HG03135 (cell line): Measurements from ENCODE around the gene POR.

Experiments used
- ATAC-seq: cut with Tn5 transposase; IDR thresholded peaks from one replicate; pipeline ENCODE4 v1.9.1; 2021; ENCODE audit warnings: mild to moderate bottlenecking, moderate library complexity; ENCODE audit not compliant: unreplicated experiment

Gene POR

GRCh38 chr7:75971309-75971960, 56.5 kb downstream of the POR start:
- ATAC-seq: no peak

- no peak for ATAC-seq
These were observed 57.2 kb downstream of the POR start for GRCh38 chr7:75971961-75972763.

DNA sequence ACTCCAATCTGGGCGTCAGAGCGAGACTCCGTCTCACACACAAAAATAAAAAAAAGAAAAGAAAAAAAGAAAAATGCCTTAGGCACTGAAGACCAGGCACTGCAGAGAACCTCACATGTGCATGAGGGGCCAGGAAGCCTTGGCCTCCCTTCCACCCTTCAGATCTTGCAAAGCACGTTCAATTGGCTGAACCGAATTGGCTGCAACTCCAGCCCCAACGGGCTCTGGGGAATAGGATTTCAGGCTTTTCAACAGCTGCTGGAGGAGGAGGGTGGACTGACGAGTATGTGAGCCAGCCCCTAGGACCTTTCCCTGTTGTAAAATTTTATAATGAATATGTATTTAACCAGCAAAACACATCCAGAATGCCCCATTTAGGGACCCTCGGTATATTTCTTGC, 62.8 kb downstream of the POR start:
- ATAC-seq: no peak

DNA sequence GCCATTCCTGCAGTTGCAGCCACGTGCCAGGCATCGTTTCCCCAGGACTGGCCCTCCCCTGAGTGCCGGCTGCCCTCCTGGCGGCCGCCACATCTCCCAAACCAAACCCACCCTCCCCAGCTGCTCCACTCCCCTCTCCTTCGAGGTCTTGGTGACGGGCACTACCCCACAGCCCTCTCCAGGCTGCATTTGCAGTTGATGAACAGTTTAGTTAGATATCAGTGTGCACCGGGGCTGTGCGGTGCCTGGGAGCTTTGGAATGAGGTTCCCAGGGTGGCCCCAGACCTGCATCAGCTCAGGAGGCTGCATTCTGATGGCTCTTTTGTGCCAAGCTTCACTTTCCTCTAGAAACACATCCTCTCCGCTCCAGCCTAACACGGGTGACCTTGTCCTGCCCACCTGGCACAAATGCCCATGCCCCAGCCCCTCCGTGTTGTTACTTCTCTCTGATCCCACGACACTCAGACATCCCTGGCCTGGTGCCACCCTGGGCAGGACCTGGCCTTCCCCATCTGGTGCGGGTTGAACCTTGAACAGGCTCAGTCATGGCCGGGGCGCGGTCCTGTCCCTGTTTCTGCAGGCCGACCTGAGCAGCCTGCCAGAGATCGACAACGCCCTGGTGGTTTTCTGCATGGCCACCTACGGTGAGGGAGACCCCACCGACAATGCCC, 64.9 kb downstream of the POR start:
- ATAC-seq: no peak

DNA sequence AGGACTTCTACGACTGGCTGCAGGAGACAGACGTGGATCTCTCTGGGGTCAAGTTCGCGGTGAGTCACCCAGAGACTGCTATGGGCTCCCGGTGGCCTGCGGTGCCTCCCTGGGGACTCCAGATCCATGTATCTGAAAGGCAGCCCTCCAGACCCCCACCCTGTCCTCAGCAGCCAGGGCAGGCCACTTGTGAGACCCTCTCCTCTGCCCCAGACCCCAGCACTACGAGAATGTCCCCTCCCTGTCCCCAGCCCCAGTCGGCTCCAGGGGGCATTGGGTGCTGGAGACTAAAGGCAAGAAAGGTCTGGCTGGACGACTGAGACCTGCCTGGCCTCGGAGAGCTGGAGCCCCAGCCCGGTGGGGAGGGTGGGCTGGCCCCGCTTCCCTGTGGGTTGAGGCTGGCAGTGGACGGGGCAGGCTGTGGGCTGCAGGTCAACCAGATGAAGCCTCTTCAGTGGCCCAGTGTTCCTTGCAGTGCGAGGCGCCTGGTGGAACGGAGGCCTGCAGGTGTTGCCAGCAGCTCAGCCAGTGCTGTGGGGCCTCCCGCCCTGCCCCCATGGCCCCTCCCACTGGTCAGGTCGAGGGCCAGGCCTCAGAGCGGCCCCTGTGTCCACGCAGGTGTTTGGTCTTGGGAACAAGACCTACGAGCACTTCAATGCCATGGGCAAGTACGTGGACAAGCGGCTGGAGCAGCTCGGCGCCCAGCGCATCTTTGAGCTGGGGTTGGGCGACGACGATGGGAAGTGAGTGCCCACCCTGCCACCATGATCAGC, 65.7 kb downstream of the POR start:
- ATAC-seq: no peak

DNA sequence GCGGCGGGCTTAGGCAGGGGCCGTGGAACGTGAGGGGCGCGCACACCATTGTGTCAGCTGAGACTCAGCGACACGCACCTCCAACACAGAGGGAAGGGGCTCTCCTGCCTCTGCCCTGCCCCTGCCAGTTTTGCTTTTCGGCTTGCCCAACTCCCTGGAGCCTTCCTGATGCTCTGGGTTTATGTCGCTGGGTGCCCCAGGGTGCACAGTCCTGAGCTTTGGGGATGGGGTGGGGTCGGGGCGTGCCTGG, 66.2 kb downstream of the POR start:
- no peak for ATAC-seq

- no peak for ATAC-seq
These were observed 66.7 kb downstream of the POR start for GRCh38 chr7:75981453-75982305.

DNA sequence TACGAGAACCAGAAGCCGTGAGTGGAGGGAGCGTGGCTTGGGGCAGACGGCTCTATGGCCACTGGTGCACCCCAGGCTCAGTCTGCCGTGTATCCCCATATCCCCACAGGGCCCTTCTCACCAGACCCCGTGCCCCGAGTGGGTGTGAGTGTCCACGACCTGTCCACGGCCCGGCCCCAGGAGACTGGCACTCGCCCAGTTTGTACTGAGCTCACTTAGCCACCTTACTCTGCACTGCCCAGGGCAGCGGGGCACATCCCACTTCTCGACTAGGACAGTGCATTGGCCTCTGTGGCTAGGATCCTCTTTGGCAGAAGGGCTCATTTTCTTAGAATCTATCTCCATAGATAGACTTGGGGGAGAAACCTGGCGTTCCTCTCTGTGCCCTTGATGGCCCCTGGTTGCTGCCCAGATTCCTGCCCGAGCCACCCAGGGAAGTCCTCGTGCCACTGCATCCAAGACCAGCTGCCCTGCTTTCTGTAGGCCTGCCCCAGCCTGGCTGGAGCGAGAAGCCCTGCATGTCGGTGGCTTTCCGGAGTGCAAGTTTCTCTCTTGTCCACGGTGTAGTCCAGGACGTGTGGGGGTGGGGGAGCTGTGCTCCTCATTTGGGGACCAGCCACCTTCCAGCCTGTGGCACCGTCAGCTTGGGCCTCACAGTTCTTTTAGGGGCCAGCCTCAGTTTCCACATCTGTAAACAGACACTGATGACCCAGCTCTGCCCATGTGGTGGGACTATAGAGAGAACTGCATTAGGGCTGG, 67.5 kb downstream of the POR start:
- no peak for ATAC-seq

- ATAC-seq: no peak
These were observed 68.6 kb downstream of the POR start for GRCh38 chr7:75983471-75984129.

DNA sequence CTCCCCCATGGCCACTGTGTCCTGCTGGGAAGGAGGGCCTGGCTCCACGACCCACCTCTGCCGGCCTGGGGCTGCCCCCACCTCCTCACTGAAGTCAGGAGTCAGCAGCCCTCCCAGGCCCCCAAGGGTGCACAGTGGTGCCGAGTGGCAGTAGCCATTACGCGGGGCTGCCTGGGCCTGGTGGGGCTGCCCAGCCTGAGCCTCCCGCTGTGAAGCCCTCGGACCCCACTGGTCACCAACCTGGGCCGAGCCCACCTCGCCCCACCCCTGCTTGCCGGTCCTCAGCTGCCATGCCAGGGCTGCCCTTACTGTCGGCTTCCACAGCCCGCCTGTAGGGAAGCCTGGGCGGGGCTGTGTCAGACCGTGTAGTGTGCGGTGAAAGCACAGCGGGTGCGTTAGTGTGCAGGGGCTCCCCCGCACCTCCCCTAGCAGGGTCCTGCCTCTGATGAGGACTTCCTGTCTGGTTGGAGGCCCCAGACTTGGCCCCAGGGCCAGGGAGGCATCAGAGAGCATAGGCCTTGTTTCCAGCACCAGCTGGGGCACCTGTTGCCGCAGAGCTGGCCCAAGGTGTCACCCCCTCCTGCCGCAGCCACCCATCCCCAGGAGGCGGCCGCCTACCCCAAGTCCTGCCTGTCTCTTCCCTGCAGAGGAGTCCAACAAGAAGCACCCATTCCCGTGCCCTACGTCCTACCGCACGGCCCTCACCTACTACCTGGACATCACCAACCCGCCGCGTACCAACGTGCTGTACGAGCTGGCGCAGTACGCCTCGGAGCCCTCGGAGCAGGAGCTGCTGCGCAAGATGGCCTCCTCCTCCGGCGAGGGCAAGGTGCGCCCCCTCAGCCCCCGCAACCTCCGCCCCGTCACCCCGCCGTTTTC, 69.4 kb downstream of the POR start:
- ATAC-seq: no peak

DNA sequence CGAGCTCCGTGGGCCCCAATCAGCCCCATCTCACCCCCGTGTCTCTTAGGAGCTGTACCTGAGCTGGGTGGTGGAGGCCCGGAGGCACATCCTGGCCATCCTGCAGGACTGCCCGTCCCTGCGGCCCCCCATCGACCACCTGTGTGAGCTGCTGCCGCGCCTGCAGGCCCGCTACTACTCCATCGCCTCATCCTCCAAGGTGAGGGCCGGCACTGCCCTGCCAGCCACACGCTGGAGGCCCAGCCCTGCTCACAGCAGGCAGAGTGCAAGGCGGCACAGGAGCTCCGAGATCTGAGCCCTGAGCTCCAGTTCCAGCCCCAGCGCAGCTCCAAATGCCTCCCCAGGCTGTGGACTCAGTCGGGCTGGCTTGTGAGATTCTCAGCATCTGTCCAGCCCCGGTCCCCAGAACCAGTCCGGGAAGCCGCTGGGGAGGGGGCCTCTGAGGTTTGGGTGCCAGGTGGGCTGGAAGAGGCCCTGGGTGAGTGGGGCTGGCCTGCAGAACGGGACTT, 70.1 kb downstream of the POR start:
- ATAC-seq: no peak

DNA sequence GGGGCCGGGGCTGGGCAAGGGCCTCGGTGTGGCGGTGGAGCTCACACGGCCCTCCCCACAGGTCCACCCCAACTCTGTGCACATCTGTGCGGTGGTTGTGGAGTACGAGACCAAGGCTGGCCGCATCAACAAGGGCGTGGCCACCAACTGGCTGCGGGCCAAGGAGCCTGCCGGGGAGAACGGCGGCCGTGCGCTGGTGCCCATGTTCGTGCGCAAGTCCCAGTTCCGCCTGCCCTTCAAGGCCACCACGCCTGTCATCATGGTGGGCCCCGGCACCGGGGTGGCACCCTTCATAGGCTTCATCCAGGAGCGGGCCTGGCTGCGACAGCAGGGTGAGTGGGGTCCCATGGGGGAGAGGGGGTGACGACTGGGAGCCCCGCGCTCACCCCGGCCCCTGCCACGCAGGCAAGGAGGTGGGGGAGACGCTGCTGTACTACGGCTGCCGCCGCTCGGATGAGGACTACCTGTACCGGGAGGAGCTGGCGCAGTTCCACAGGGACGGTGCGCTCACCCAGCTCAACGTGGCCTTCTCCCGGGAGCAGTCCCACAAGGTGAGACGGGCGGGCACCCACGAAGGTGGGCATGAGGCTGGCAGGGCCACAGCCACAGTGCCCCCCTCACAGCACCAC, 70.7 kb downstream of the POR start:
- no peak for ATAC-seq

DNA sequence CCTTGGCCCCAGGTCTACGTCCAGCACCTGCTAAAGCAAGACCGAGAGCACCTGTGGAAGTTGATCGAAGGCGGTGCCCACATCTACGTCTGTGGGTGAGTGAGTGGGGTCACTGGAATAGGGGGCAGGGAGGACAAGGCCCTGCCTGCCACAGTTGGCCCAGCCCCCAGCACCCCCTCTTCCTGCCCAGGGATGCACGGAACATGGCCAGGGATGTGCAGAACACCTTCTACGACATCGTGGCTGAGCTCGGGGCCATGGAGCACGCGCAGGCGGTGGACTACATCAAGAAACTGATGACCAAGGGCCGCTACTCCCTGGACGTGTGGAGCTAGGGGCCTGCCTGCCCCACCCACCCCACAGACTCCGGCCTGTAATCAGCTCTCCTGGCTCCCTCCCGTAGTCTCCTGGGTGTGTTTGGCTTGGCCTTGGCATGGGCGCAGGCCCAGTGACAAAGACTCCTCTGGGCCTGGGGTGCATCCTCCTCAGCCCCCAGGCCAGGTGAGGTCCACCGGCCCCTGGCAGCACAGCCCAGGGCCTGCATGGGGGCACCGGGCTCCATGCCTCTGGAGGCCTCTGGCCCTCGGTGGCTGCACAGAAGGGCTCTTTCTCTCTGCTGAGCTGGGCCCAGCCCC, 71.3 kb downstream of the POR start:
- ATAC-seq: no peak

- no peak for ATAC-seq
These were observed 72.3 kb downstream of the POR start for GRCh38 chr7:75987026-75987804.

- no peak for ATAC-seq
These were observed 73.0 kb downstream of the POR start for GRCh38 chr7:75987805-75988567.
